Esophagus squamous epithelium (tissue), 5 donors: Measurements from ENCODE around the gene NRXN3. TPM values are rescaled to one million over a fixed set of nuclear protein-coding genes. Genes with fewer than 3 reads are reported as not detected.

ENCODE experiments used
- DNase-seq: peaks from one replicate; lab custom pipeline; 2025; lab: John Stamatoyannopoulos, UW
- H3K27ac ChIP-seq, 4 donors: fragments of 200-600 bp; sonication (generic); one replicate each; pipeline ENCODE4 v1.5.1; 2016 to 2019; ENCODE audit warnings: mild to moderate bottlenecking in 1 of 4
- H3K27me3 ChIP-seq, 4 donors: fragments of 200-600 bp; sonication (generic); 1 replicate in 3 of 4; 2 replicates in 1 of 4; pipeline versions ENCODE4 v1.5.1 to v1.6.0; 2017 to 2021; ENCODE audit warnings: antibody characterized with exemption in 1 of 4
- H3K36me3 ChIP-seq, 3 donors: fragments of 200-600 bp; sonication (generic); one replicate each; pipeline ENCODE4 v1.5.1; 2016 to 2019
- H3K4me1 ChIP-seq, 3 donors: fragments of 200-600 bp; sonication (generic); one replicate each; pipeline ENCODE4 v1.5.1; 2017 to 2019
- H3K4me3 ChIP-seq, 4 donors: fragments of 200-600 bp; sonication (generic); 1 replicate in 3 of 4; 2 replicates in 1 of 4; pipeline ENCODE4 v1.5.1; 2016 to 2019; ENCODE audit warnings: mild to moderate bottlenecking in 2 of 4, moderate library complexity in 1 of 4
- H3K9me3 ChIP-seq, 3 donors: fragments of 200-600 bp; sonication (generic); one replicate each; pipeline ENCODE4 v1.5.1; 2016 to 2019
- POLR2A ChIP-seq, 4 donors: fragments of 450-650 bp; IDR thresholded peaks; one replicate each; pipeline ENCODE4 v1.6.1; 2017; ENCODE audit warnings: antibody characterized with exemption in 4 of 4, mild to moderate bottlenecking in 4 of 4, moderate library complexity in 3 of 4
- WGBS, 2 donors: methylation state at CpG; one replicate each; pipeline ENCODE4 v1.1.5; 2018; 5-methylcytosine and 5-hydroxymethylcytosine counted together
- intact Hi-C: fragments of 100-400 bp; cut with DNase I; formaldehyde crosslinking; loops from one replicate; pipeline ENCODE4 v1.15.0; 2022
- total RNA-seq, 4 donors: library from RNA; depleted of rRNA; stranded (reverse); fragments of >200 nt; gene quantifications; one replicate each; pipeline ENCODE4 v1.1.0, GENCODE V29; 2016
- TF ChIP-seq, protein P1 (sequence below), 6 experiments: fragments of 450-650 bp in 4 of 6; fragments of 200-600 bp in 2 of 6; sonication (generic) in 2 of 6; IDR thresholded peaks; one replicate each; pipeline ENCODE4 v1.5.1; 2016 to 2019; ENCODE audit warnings: antibody characterized with exemption in 6 of 6, mild to moderate bottlenecking in 4 of 6, moderate library complexity in 4 of 6
- donor health status: DM: yes; HTN: yes; CAD: no.

Gene NRXN3
- total RNA-seq, 4 donors from 2014 or later = 0.30 to 15.8 (median 1.5) TPM

DNA sequence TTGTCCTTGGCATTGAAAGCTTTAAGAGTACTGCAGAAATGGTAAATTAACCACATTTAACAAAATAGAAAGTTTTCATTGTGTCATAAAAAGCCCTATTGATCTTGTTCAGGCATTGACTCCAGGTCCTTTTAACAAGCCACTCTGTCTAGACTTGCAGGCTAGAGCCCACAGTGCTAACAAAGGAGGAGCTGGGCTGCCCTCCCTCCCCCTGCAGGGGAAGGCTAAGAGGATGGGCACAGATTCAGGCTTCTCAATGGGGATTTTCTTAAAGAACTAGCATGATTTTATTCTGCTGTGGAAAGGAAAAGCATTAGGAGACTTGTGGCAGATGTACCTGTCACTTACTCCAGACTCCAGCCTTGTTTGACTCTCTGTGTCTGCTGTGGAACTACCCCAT is 463.6 kb downstream of the NRXN3 start:
- Histone ChIP-seq H3K4me1 (no peaks in the 10 kb centered on the region), H3K27ac (no peak overlapping the region), H3K27me3 (no peaks in the 10 kb centered on the region), H3K4me3 (no peak overlapping the region), H3K36me3 (no peaks in the 10 kb centered on the region), H3K9me3 (no peaks in the 10 kb centered on the region)
- no peak for TF ChIP-seq POLR2A (IDR thresholded peaks at IDR 0.05)
- TF ChIP-seq, protein P1, sequence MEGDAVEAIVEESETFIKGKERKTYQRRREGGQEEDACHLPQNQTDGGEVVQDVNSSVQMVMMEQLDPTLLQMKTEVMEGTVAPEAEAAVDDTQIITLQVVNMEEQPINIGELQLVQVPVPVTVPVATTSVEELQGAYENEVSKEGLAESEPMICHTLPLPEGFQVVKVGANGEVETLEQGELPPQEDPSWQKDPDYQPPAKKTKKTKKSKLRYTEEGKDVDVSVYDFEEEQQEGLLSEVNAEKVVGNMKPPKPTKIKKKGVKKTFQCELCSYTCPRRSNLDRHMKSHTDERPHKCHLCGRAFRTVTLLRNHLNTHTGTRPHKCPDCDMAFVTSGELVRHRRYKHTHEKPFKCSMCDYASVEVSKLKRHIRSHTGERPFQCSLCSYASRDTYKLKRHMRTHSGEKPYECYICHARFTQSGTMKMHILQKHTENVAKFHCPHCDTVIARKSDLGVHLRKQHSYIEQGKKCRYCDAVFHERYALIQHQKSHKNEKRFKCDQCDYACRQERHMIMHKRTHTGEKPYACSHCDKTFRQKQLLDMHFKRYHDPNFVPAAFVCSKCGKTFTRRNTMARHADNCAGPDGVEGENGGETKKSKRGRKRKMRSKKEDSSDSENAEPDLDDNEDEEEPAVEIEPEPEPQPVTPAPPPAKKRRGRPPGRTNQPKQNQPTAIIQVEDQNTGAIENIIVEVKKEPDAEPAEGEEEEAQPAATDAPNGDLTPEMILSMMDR (IDR thresholded peaks at IDR 0.05) = no peak
- intact Hi-C loops = no loop called here
- no peak for DNase-seq

DNA sequence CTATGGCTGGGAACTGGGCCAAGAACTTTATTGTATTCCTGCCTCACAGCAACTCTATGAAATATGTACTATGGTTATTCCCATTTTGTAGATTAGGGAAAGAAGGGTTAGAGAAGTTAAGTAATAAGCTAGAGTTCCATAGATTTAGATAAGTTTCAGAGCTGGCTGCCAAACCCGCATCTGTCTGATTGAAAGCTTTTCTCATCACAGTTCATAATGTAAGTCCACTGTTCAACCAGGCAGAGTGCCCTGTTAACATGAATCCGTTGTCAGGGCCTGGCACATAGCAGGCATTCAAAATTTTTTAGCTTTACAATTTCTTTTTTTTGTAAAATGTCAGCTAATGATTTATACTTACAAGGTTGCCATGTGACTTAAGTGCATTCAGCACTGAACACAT is 467.3 kb downstream of the NRXN3 start:
- H3K27ac ChIP-seq = no peak overlapping the region
- H3K4me1 ChIP-seq = no peaks in the 10 kb centered on the region
- no peaks in the 10 kb centered on the region for H3K27me3 ChIP-seq
- 45 to 54% methylated on average over 2 of the region's 2 CpGs for WGBS, 2 donors
- no peak overlapping the region for H3K4me3 ChIP-seq
- TF ChIP-seq POLR2A (IDR thresholded peaks at IDR 0.05) = no peak
- TF ChIP-seq, protein P1 (IDR thresholded peaks at IDR 0.05) = no peak
- no peaks in the 10 kb centered on the region for H3K9me3 ChIP-seq
- DNase-seq = no peak
- no peaks in the 10 kb centered on the region for H3K36me3 ChIP-seq
- intact Hi-C loops = no loop called here

DNA sequence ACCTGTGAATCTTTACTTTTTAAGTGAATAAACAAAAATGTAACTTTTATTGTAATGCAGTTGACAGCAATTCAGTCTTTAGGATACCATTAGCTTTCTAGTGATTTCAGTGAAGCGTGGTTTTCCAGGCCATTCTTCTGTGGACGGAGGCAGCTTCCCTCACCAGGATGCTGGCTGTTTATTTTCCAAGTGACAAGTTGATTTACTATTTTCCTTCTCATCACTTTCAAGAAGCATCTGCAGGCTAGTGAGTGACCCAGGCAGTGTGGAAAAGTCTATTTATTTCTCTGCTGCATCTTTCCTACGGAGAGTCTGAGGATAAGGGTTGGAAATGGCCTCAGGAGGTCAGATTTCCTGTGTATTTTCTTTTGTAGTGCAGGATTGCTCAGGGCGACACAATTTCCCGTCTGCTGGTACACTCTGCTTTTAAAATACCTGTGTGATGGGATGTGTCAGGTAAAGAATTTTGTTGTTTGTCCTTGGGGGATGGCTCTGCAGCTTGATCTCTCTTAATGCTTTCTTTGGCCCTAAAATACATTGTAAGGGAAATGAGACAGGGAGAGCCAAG is 467.8 kb downstream of the NRXN3 start:
- TF ChIP-seq, protein P1 (IDR thresholded peaks at IDR 0.05) = no peak
- TF ChIP-seq POLR2A (IDR thresholded peaks at IDR 0.05) = no peak
- Histone ChIP-seq H3K27me3 (no peaks in the 10 kb centered on the region), H3K4me1 (no peaks in the 10 kb centered on the region), H3K27ac (no peak overlapping the region), H3K9me3 (no peaks in the 10 kb centered on the region), H3K4me3 (no peak overlapping the region), H3K36me3 (no peaks in the 10 kb centered on the region)
- intact Hi-C loops = no loop called here
- WGBS, 2 donors = 18 to 19% methylated on average over 5 of the region's 5 CpGs
- no peak for DNase-seq

DNA sequence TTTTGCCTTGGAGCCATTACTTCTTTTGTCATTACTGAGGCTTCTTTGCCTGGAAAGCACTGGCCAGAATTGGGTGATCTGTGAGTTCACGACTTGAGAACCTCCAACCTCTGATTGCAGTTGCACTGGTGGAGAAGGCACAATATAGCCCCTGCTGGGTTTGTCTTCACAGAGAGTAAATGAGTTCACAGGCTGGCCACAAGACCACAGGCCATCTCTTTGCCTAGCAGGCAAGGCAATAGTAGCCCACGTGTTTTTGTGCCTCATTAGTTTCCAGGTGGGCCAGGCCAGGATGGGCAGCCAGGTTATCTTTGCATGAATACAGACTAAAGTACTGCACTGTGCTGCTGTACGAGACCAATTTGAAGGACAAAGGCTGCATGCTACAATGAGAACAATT is 468.8 kb downstream of the NRXN3 start:
- Histone ChIP-seq H3K4me1 (no peaks in the 10 kb centered on the region), H3K36me3 (no peaks in the 10 kb centered on the region), H3K27me3 (no peaks in the 10 kb centered on the region), H3K9me3 (no peaks in the 10 kb centered on the region), H3K27ac (no peak overlapping the region), H3K4me3 (no peak overlapping the region)
- DNase-seq = no peak
- intact Hi-C loops = no loop called here
- 46 to 52% methylated on average over 3 of the region's 3 CpGs for WGBS, 2 donors
- no peak for TF ChIP-seq POLR2A (IDR thresholded peaks at IDR 0.05)
- TF ChIP-seq, protein P1 (IDR thresholded peaks at IDR 0.05) = no peak

DNA sequence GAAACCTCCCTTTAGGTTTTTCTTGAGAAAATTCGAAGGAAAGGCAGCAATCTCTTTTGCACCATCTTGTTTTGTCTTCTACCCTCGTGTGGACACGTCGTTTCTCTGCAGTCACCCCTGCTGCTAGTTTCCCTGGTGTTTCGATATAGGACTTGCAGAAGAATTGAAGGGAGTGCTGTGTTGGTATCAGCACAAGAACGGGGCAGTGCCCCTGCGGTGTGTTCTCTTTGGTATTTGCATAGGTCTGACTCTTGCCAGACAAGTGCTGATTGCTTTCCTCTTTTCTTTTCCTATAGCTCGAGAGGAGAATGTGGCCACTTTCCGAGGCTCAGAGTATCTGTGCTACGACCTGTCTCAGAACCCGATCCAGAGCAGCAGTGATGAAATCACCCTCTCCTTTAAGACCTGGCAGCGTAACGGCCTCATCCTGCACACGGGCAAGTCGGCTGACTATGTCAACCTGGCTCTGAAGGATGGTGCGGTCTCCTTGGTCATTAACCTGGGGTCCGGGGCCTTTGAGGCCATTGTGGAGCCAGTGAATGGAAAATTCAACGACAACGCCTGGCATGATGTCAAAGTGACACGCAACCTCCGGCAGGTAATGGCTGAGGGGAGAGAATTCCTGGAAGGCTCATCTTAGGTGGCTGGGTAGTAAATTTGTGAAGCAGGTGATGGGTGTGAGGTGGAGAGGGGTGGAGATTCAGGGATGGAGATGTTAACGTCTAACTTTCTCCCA is 474.8 kb downstream of the NRXN3 start:
- no peaks in the 10 kb centered on the region for H3K27me3 ChIP-seq
- no peak overlapping the region for H3K4me3 ChIP-seq
- no peaks in the 10 kb centered on the region for H3K4me1 ChIP-seq
- DNase-seq = no peak
- intact Hi-C loops = no loop called here
- H3K36me3 ChIP-seq = no peaks in the 10 kb centered on the region
- TF ChIP-seq POLR2A (IDR thresholded peaks at IDR 0.05) = no peak
- TF ChIP-seq, protein P1 (IDR thresholded peaks at IDR 0.05) = no peak
- H3K27ac ChIP-seq = no peak overlapping the region
- H3K9me3 ChIP-seq = no peaks in the 10 kb centered on the region
- WGBS, 2 donors = 62 to 64% methylated on average over 13 to 15 of the region's 22 CpGs
